ENCODE data around the gene CEP170. TPM values are rescaled to one million over a fixed set of nuclear protein-coding genes. Genes with fewer than 3 reads are reported as not detected.
"Not testable (repeated sequence)": the region's sequence is repeated elsewhere in the genome, so short reads cannot be mapped to it uniquely, and the experiment has no call there.

CEP170 gene
- total and polyA plus RNA-seq, 2 experiments from 2014 or later: 45.9 to 76.9 TPM

DNA sequence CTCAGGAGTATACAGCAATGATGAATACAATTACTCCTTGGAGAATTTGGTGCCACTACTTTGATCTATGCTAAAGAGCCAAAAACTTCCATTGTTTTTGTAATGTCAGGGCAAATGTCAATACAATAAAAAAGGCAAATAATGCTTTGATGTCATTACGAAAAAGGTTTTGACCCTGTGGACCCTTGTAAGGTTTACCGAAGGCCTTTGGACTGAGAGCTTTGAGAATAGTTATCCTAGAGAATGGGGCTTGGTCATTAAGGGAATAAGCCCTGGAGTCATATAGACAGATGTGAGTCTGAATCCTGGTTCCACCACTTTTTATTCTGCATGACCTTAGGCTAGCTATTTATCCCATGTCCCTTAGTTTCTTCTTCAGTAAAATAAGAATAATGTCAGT is 27.5 kb downstream of the CEP170 start:
- H3K27me3 ChIP-seq: no peaks in the 10 kb centered on the region
- no peak overlapping the region for H3K4me3 ChIP-seq
- no peak overlapping the region for H3K27ac ChIP-seq
- TF ChIP-seq, protein P1, sequence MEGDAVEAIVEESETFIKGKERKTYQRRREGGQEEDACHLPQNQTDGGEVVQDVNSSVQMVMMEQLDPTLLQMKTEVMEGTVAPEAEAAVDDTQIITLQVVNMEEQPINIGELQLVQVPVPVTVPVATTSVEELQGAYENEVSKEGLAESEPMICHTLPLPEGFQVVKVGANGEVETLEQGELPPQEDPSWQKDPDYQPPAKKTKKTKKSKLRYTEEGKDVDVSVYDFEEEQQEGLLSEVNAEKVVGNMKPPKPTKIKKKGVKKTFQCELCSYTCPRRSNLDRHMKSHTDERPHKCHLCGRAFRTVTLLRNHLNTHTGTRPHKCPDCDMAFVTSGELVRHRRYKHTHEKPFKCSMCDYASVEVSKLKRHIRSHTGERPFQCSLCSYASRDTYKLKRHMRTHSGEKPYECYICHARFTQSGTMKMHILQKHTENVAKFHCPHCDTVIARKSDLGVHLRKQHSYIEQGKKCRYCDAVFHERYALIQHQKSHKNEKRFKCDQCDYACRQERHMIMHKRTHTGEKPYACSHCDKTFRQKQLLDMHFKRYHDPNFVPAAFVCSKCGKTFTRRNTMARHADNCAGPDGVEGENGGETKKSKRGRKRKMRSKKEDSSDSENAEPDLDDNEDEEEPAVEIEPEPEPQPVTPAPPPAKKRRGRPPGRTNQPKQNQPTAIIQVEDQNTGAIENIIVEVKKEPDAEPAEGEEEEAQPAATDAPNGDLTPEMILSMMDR (IDR thresholded peaks at IDR 0.05; ENCODE audit: low read depth, low read length): no peak
- H3K36me3 ChIP-seq: peaks cover 5% of the 10 kb centered on the region
- peaks cover 7% of the 10 kb centered on the region for H3K4me1 ChIP-seq (ENCODE audit: low read depth)
- DNase-seq (ENCODE audit: low read depth in 1 of 2, low spot score in 1 of 2): no peak
- H3K9me3 ChIP-seq (ENCODE audit: low read depth): no peaks in the 10 kb centered on the region

DNA sequence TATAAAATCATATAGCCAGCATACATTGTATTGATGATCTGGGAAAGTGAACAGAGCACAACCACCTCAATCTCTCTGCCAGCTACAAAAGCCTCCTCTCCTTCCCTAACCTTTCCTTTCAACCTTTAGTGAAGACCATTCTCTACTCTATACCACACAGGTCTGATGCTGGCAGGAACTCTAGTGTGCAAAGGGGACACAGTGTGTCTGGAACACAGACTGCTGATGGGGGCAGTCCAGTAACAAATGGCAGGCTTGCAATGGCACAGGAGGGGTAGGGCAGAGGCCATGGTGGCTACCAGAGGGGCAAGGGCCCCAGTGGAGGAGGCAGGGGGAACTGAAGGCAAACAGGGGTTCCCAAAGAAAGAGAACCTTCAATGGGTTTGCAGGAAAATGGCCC is 37.0 kb downstream of the CEP170 start:
- TF ChIP-seq, protein P1 (IDR thresholded peaks at IDR 0.05; ENCODE audit: low read depth, low read length): no peak
- Histone ChIP-seq H3K4me3 (no peak overlapping the region), H3K4me1 (ENCODE audit: low read depth) (no peaks in the 10 kb centered on the region), H3K27ac (no peak overlapping the region), H3K36me3 (peaks cover 11% of the 10 kb centered on the region), H3K9me3 (ENCODE audit: low read depth) (no peaks in the 10 kb centered on the region), H3K27me3 (no peaks in the 10 kb centered on the region)
- DNase-seq (ENCODE audit: low read depth in 1 of 2, low spot score in 1 of 2): no peak

DNA sequence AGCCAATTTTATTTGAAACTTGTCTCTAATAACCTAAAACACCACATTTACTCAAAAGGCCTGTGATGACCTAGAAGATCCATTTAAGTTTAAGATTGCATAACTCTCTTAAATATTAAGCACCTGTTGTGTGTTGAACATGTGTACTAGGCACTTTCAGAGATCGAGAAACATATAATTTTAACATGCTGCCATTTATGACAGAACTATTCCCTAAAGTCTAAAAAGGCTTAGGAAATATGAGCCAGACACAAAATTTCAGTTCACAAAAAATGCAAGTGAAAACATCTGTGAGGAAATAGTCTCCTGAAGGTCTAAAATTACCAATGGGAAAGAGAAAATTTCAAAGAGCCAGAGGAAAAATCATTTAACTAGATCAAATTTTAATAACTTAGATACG is 37.7 kb downstream of the CEP170 start:
- H3K27ac ChIP-seq: no peak overlapping the region
- no peaks in the 10 kb centered on the region for H3K27me3 ChIP-seq
- no peaks in the 10 kb centered on the region for H3K4me1 ChIP-seq (ENCODE audit: low read depth)
- no peak for DNase-seq (ENCODE audit: low read depth in 1 of 2, low spot score in 1 of 2)
- TF ChIP-seq, protein P1 (IDR thresholded peaks at IDR 0.05; ENCODE audit: low read depth, low read length): no peak
- H3K4me3 ChIP-seq: no peak overlapping the region
- H3K9me3 ChIP-seq (ENCODE audit: low read depth): no peaks in the 10 kb centered on the region
- H3K36me3 ChIP-seq: peaks cover 7% of the 10 kb centered on the region

DNA sequence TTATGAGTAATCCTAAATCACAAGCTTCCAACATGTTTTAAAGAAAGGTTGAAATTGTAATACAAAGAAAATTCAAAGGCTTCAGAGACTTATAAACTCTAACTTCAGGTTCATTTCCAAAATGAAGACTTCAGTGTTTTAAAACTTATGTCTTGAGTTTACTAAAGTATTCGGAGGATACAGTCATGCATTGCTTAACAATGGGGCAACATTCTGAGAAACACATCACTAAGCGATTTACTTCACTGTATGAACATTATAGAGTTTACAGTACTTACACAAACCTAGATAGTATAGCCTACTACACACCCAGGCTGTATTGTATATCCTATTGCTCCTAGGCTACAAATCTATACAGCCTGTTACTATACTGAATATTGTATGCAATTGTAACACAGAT is 38.3 kb downstream of the CEP170 start:
- DNase-seq (ENCODE audit: low read depth in 1 of 2, low spot score in 1 of 2): no peak
- Histone ChIP-seq H3K36me3 (peaks cover 7% of the 10 kb centered on the region), H3K9me3 (ENCODE audit: low read depth) (no peaks in the 10 kb centered on the region), H3K27me3 (no peaks in the 10 kb centered on the region), H3K4me3 (no peak overlapping the region), H3K4me1 (ENCODE audit: low read depth) (no peaks in the 10 kb centered on the region), H3K27ac (no peak overlapping the region)
- TF ChIP-seq, protein P1 (IDR thresholded peaks at IDR 0.05; ENCODE audit: low read depth, low read length): no peak

DNA sequence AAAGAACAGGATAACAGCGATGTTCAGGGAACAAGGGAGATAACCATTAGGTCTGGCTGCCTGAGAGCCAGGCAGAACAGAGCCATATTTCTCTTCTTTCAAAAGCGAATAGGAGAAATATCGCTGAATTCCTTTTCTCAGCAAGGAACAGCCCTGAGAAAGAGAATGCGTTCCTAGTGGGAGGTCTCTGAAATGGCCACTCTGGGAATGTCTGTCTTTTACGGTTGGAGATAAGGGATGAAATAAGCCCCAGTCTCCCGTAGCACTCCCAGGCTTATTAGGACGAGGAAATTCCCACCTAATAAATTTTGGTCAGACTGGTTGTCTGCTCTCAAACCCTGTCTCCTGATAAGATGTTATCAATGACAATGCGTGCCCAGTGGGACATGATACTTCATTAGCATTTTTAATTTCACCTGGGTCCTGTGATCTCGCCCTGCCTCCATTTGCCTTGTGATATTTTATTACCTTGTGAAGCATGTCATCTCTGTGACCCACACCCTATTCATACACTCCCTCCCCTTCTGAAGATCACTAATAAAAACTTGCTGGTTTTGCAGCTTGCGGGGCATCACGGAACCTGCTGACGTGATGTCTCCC is 39.7 kb downstream of the CEP170 start:
- H3K36me3 ChIP-seq; DNase-seq (ENCODE audit: low read depth in 1 of 2, low spot score in 1 of 2); H3K27ac ChIP-seq; H3K27me3 ChIP-seq; H3K4me1 ChIP-seq (ENCODE audit: low read depth); H3K9me3 ChIP-seq (ENCODE audit: low read depth); H3K4me3 ChIP-seq: not testable (repeated sequence)

DNA sequence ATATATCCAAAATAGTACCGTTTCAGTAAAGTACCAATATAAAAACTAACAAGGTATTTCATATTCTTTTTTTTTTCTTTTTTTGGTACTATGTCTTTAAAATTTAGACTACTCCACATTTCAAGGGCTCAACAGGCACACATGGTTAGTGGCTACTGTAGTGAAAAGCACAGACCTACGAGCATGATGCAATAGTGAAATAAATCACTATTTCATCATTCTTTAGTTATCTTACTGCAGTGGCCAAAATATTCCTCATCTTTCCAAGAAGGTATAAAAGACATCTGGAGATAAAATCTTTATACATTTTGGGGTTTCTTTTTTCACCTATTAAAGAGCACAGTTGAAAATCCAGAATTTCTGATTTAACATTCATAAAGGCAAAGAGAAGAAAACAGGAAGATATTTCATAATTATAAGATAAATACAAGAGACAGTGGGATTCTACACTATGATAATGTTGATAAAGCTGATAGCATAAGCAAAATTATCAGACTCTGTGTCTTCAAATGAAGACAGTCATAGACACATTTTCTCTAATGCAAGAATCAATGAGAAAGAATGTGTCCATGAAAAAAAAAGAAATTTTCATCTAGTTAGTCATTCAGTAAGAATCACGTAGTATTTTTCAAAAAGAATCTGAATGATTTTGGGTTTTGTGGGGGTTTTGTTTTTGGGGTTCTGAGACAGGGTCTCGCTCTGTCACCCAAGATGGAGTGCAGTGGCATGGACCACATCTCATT is 41.9 kb downstream of the CEP170 start:
- TF ChIP-seq, protein P1 (IDR thresholded peaks at IDR 0.05; ENCODE audit: low read depth, low read length): no peak
- peak in 1 of 2 donors; percentile 82 for DNase-seq (ENCODE audit: low read depth in 1 of 2, low spot score in 1 of 2)
- Histone ChIP-seq H3K36me3 (no peaks in the 10 kb centered on the region), H3K9me3 (ENCODE audit: low read depth) (no peaks in the 10 kb centered on the region), H3K27ac (no peak overlapping the region), H3K4me1 (ENCODE audit: low read depth) (no peaks in the 10 kb centered on the region), H3K27me3 (no peaks in the 10 kb centered on the region), H3K4me3 (no peak overlapping the region)

DNA sequence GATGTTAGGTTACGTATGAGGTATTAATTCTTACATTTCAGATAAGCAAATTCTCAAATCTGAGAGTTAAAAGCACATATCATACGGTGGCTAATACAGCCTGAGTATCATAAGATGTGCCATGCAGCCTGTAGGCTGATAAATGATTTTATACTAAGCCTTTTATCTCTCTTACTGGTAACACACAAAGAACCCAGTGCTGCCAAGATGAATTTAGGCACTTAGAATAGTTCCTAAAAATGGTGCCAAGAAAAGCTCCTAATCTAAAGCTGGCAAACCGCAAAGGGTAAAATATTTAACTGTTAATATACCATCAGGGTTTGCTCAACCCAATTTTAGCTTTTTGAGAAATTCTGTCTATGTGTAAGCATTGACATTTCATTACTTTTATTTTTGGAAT is 43.1 kb downstream of the CEP170 start:
- not testable (repeated sequence) for H3K4me1 ChIP-seq (ENCODE audit: low read depth); H3K27me3 ChIP-seq; H3K4me3 ChIP-seq; H3K27ac ChIP-seq; H3K9me3 ChIP-seq (ENCODE audit: low read depth); H3K36me3 ChIP-seq
- peak in 1 of 2 donors; percentile 74 for DNase-seq (ENCODE audit: low read depth in 1 of 2, low spot score in 1 of 2)

DNA sequence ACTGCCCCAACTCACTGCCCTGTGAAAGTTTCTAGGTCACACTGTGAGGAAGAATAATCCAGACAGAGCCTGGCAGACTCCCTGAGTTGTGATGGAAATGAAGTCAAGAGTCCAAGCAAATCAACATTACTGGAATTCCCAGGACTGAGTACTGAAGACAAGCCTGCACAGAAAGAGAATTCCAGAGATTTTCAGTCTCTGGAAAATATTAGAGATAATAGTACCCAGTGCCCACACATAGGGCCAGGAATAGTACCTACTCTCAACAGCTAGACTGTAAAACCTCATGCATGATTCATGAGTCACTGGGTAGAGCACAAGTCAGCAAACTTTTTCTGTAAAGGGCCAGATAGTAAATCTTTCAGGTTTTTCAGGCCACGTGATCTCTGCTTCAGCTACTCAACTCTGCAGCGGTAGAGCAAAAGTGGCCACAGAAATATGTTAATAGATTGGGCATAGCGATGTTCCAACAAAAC is 50.0 kb downstream of the CEP170 start:
- not testable (repeated sequence) for H3K9me3 ChIP-seq (ENCODE audit: low read depth); H3K4me1 ChIP-seq (ENCODE audit: low read depth); H3K4me3 ChIP-seq; H3K27me3 ChIP-seq; H3K36me3 ChIP-seq
- DNase-seq (ENCODE audit: low read depth in 1 of 2, low spot score in 1 of 2): peak; percentile 21 to 83
- H3K27ac ChIP-seq: peak overlapping the region; percentile 82

DNA sequence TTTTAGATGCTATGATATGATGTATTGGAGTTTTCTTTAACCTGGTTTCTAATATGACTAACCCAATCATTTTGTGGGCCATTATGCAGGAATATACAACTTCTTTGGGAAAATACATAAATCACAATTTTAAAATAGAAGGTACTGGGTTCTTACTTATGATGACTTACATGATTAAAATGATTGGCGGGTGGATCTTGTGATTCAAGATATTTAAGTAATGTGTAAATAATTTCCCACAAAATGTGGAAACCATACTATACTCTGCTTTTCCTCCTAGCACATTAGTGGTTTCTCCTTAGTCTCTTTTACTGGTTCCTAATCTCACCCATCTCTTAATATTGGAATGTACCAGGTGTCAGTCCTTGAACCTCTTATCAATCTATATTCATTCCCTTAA is 50.7 kb downstream of the CEP170 start:
- DNase-seq (ENCODE audit: low read depth in 1 of 2, low spot score in 1 of 2); H3K27me3 ChIP-seq: not testable (repeated sequence)
- H3K27ac ChIP-seq: peak overlapping the region; percentile 82

More for the DNA sequence above, 50.7 kb downstream of the CEP170 start:
- H3K9me3 ChIP-seq (ENCODE audit: low read depth); H3K4me3 ChIP-seq; H3K4me1 ChIP-seq (ENCODE audit: low read depth); H3K36me3 ChIP-seq: not testable (repeated sequence)

Data from cardiac muscle cell (in vitro differentiated cells and primary cell).